IMR-90 (cell line): Measurements from ENCODE around the gene PEAK1. TPM values are rescaled to one million over a fixed set of nuclear protein-coding genes. Genes with fewer than 3 reads are reported as not detected.

ENCODE experiments used
- ATAC-seq: fragments of 200-7000 bp; cut with Tn5 transposase; 2 replicates; pipeline ENCODE4 v1.9.1; 2020; ENCODE audit warnings: low read depth, mild to moderate bottlenecking, moderate library complexity
- BruUV-seq: library from RNA; stranded (reverse); fragments of 400-500 nt; replicated peaks from 2 replicates; lab custom pipeline; 2021; lab: Mats Ljungman, UMichigan
- CTCF ChIA-PET: fragments of 300-600 bp; formaldehyde crosslinking; extraction: SDS; loops from one replicate; lab custom pipeline; 2021; ENCODE audit warnings: antibody characterized with exemption; lab: Yijun Ruan, JAX
- POLR2A ChIA-PET: fragments of 300-600 bp; sonication (Branson Sonifier 250); formaldehyde crosslinking; loops from one replicate; lab custom pipeline; 2022; ENCODE audit warnings: antibody characterized with exemption; ENCODE audit not compliant: unreplicated experiment; lab: Charles Lee
- DNase-seq: peaks from one replicate; pipeline ENCODE4 v3.0.0; 2013
- H2AFZ ChIP-seq: replicated peaks from 2 replicates; pipeline ENCODE3; 2013; ENCODE audit warnings: low read length, mild to moderate bottlenecking; ENCODE audit not compliant: poor library complexity
- H2AK5ac ChIP-seq: 2 replicates; pipeline ENCODE4 v1.6.1; 2013; ENCODE audit warnings: low read depth, low read length, inconsistent platforms
- H2AK9ac ChIP-seq: replicated peaks from 2 replicates; pipeline ENCODE3; 2013; ENCODE audit warnings: mild to moderate bottlenecking, low read depth, low read length, moderate library complexity; ENCODE audit not compliant: poor library complexity
- H2BK120ac ChIP-seq: 2 replicates; pipeline ENCODE4 v1.6.1; 2013; ENCODE audit warnings: low read depth, low read length, inconsistent platforms
- H2BK15ac ChIP-seq: 3 replicates; pipeline ENCODE4 v1.6.1; 2013; ENCODE audit warnings: low read depth, low read length, inconsistent platforms
- H2BK20ac ChIP-seq: 2 replicates; pipeline ENCODE4 v1.6.1; 2013; ENCODE audit warnings: low read depth, mild to moderate bottlenecking, inconsistent platforms, low read length, moderate library complexity
- H2BK5ac ChIP-seq: 2 replicates; pipeline ENCODE4 v1.6.1; 2013; ENCODE audit warnings: mild to moderate bottlenecking, low read depth, low read length, inconsistent platforms; ENCODE audit not compliant: poor library complexity, severe bottlenecking
- H3K14ac ChIP-seq: replicated peaks from 2 replicates; pipeline ENCODE4 v1.6.1; 2013; ENCODE audit warnings: low read depth, low read length, inconsistent platforms
- H3K18ac ChIP-seq: 2 replicates; pipeline ENCODE4 v1.6.1; 2013; ENCODE audit warnings: low read depth, low read length, control low read depth
- H3K23ac ChIP-seq: 2 replicates; pipeline ENCODE4 v1.6.1; 2013; ENCODE audit warnings: low read depth, low read length, inconsistent platforms
- H3K27ac ChIP-seq: 2 replicates; pipeline ENCODE4 v1.5.1; 2013; ENCODE audit warnings: mild to moderate bottlenecking, control low read depth, low read length; ENCODE audit not compliant: insufficient read depth
- H3K27me3 ChIP-seq: 2 replicates; pipeline ENCODE4 v1.6.1; 2013; ENCODE audit warnings: low read length; ENCODE audit not compliant: control insufficient read depth, insufficient read depth
- H3K36me3 ChIP-seq: 2 replicates; pipeline ENCODE4 v1.6.1; 2013; ENCODE audit warnings: low read length, mixed read lengths; ENCODE audit not compliant: control insufficient read depth, insufficient read depth
- H3K4ac ChIP-seq: 2 replicates; pipeline ENCODE4 v1.6.1; 2013; ENCODE audit warnings: low read depth, low read length, inconsistent platforms
- H3K4me1 ChIP-seq: 2 replicates; pipeline ENCODE4 v1.6.1; 2013; ENCODE audit warnings: low read length, mixed read lengths; ENCODE audit not compliant: control insufficient read depth, insufficient read depth
- H3K4me2 ChIP-seq: 2 replicates; pipeline ENCODE4 v1.6.1; 2013; ENCODE audit warnings: low read depth, mild to moderate bottlenecking, control low read depth, low read length, moderate library complexity
- H3K4me3 ChIP-seq: 2 replicates; pipeline ENCODE4 v1.5.1; 2013; ENCODE audit warnings: low read depth, mild to moderate bottlenecking, control low read depth, low read length, moderate library complexity; ENCODE audit not compliant: insufficient read depth
- H3K56ac ChIP-seq: 2 replicates; pipeline ENCODE4 v1.6.1; 2013; ENCODE audit warnings: low read length, inconsistent platforms; ENCODE audit not compliant: insufficient read depth; ENCODE audit errors: extremely low read depth
- H3K79me1 ChIP-seq, 2 experiments: 2 replicates each; pipeline ENCODE4 v1.6.1; 2013; ENCODE audit warnings: low read length in 2 of 2, inconsistent platforms in 1 of 2, low read depth in 1 of 2
- H3K9ac ChIP-seq: 2 replicates; pipeline ENCODE4 v1.6.1; 2013; ENCODE audit warnings: low read depth, low read length, control low read depth
- H3K9me1 ChIP-seq: 2 replicates; pipeline ENCODE4 v1.6.1; 2013; ENCODE audit warnings: low read length, inconsistent platforms; ENCODE audit not compliant: insufficient read depth
- H3K9me3 ChIP-seq: 2 replicates; pipeline ENCODE4 v1.6.1; 2013; ENCODE audit warnings: low read length; ENCODE audit not compliant: control insufficient read depth, insufficient read depth
- H4K20me1 ChIP-seq: 2 replicates; pipeline ENCODE4 v1.6.1; 2013; ENCODE audit warnings: low read length, inconsistent platforms; ENCODE audit not compliant: insufficient read depth
- H4K5ac ChIP-seq: 2 replicates; pipeline ENCODE4 v1.6.1; 2013; ENCODE audit warnings: mild to moderate bottlenecking, low read depth, low read length, control low read depth
- H4K8ac ChIP-seq, 2 experiments: 2 replicates each; pipeline ENCODE4 v1.6.1; 2013; ENCODE audit warnings: low read depth in 2 of 2, low read length in 2 of 2, control low read depth in 1 of 2, inconsistent platforms in 1 of 2
- H4K91ac ChIP-seq: 2 replicates; pipeline ENCODE4 v1.6.1; 2013; ENCODE audit warnings: low read depth, low read length, inconsistent platforms; ENCODE audit not compliant: insufficient read depth
- CEBPB ChIP-seq: IDR thresholded peaks from 2 replicates; pipeline ENCODE4 v1.6.1; 2012; ENCODE audit warnings: low read depth, low read length, improper control_type of control experiment
- FOS ChIP-seq: fragments of 150-350 bp; IDR thresholded peaks from 2 replicates; pipeline ENCODE4 v1.6.1; 2016; ENCODE audit warnings: low read depth, low read length
- MXI1 ChIP-seq: IDR thresholded peaks from 2 replicates; pipeline ENCODE4 v1.6.1; 2012; ENCODE audit warnings: low read depth, mild to moderate bottlenecking, low read length, moderate library complexity, borderline replicate concordance
- POLR2A ChIP-seq: IDR thresholded peaks from 2 replicates; pipeline ENCODE4 v1.6.1; 2012; ENCODE audit warnings: mild to moderate bottlenecking, low read depth, low read length
- RCOR1 ChIP-seq: IDR thresholded peaks from 2 replicates; pipeline ENCODE4 v1.6.1; 2012; ENCODE audit warnings: mild to moderate bottlenecking, low read length, improper control_type of control experiment; ENCODE audit not compliant: insufficient replicate concordance
- WGBS, 2 experiments: methylation state at CpG; one replicate each; pipeline versions ENCODE4 v1.1.5 to v1.1.7; 2013; ENCODE audit warnings: missing lambda C conversion rate in 2 of 2; ENCODE audit not compliant: insufficient read length in 1 of 2; ENCODE audit errors: extremely low coverage in 2 of 2; 5-methylcytosine and 5-hydroxymethylcytosine counted together
- dilution Hi-C: fragments of 300-500 bp; cut with HindIII; formaldehyde crosslinking; loops from one replicate; pipeline ENCODE4 v1.14.3; 2018; ENCODE audit warnings: low sequenced_read_pairs; ENCODE audit not compliant: unreplicated experiment
- in situ Hi-C: fragments of 300-500 bp; cut with MboI; formaldehyde crosslinking; loops from 3 replicates; pipeline ENCODE4 v1.14.3; 2019; ENCODE audit warnings: low sequenced_read_pairs, inconsistent platforms, mixed read lengths
- intact Hi-C: fragments of 100-400 bp; cut with micrococcal nuclease; formaldehyde crosslinking; loops from 2 replicates; pipeline ENCODE4 v1.10.0; 2022
- polyA plus RNA-seq, 3 experiments: library from polyadenylated mRNA; depleted of rRNA; stranded (reverse); fragments of >200 nt; gene quantifications; 2 replicates each; pipeline ENCODE4 v1.2.3, GENCODE V29; 2012; ENCODE audit warnings: low replicate concordance in 1 of 3
- total RNA-seq: library from RNA; depleted of rRNA; stranded (reverse); fragments of >200 nt; gene quantifications from 2 replicates; pipeline ENCODE4 v1.2.3, GENCODE V29; 2012
- TF ChIP-seq, protein P1 (sequence below): fragments of 150-350 bp; IDR thresholded peaks from 2 replicates; pipeline ENCODE4 v1.6.1; 2017; ENCODE audit warnings: mild to moderate bottlenecking, antibody characterized with exemption, low read length, low read depth
- TF ChIP-seq, protein P2 (sequence below): fragments of 150-350 bp; IDR thresholded peaks from 2 replicates; pipeline ENCODE4 v1.6.1; 2016; ENCODE audit warnings: low read depth, mild to moderate bottlenecking, low read length, moderate library complexity, borderline replicate concordance

Gene PEAK1
- total and polyA plus RNA-seq, 2 of the 4 experiments (the other 2 are of a cell fraction), result 21.5 to 43.9 TPM

DNA sequence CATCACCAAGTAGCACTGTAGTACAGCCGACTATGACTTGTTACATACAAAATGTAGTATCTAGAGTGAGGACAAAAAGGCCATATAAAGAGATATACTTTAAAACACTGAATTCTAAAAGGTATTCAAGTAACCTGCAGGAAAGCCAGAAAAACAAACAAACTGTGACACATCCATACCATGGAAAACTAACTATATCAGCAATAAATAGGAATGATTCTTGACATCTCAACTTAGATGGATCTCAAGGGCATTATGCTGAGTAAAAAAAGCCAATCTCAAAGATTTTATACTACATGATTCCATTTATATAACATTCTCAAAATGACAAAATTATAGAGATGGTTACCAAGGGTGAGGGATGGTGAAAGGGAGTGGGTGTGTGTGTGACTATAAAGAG, 143.0 kb downstream of the PEAK1 start:
- no peak for DNase-seq
- H3K4ac ChIP-seq, result no peak overlapping the region
- no peak overlapping the region for H3K56ac ChIP-seq
- no peak overlapping the region for H3K9ac ChIP-seq
- no peak overlapping the region for H4K5ac ChIP-seq
- H4K8ac ChIP-seq, result no peak overlapping the region
- no peak for ATAC-seq
- ChIA-PET CTCF (no interaction called here), POLR2A (no interaction called here)
- H2BK5ac ChIP-seq, result no peak overlapping the region
- dilution Hi-C loops (no loop called here), in situ Hi-C loops (no loop called here), intact Hi-C loops (no loop called here)
- no peak overlapping the region for H3K4me3 ChIP-seq
- peaks cover 11% of the 10 kb centered on the region; the same call in 1 of the 2 replicates for H4K20me1 ChIP-seq
- no peaks in the 10 kb centered on the region for H3K27me3 ChIP-seq
- no TSS peak for BruUV-seq
- no peaks in the 10 kb centered on the region for H3K9me3 ChIP-seq
- H3K23ac ChIP-seq, result no peak overlapping the region
- no peak overlapping the region for H4K91ac ChIP-seq
- no peak overlapping the region for H3K27ac ChIP-seq
- H2AFZ ChIP-seq, result no peak overlapping the region
- no peak overlapping the region for H3K4me2 ChIP-seq
- no peak overlapping the region for H3K18ac ChIP-seq
- H2AK5ac ChIP-seq, result no peak overlapping the region
- H3K9me1 ChIP-seq, result peaks cover 4% of the 10 kb centered on the region; the same call in 1 of the 2 replicates
- WGBS, 2 experiments, result no CpG with 5 or more reads among the region's 1 CpG
- H3K36me3 ChIP-seq, result peaks cover 10% of the 10 kb centered on the region
- H3K4me1 ChIP-seq, result no peaks in the 10 kb centered on the region
- H3K79me1 ChIP-seq, result peaks cover 9 to 40% of the 10 kb centered on the region in 2 experiments
- no peak overlapping the region for H2BK15ac ChIP-seq
- no peak overlapping the region for H2AK9ac ChIP-seq
- no peak overlapping the region for H2BK120ac ChIP-seq
- no peak for TF ChIP-seq POLR2A
- no peak for TF ChIP-seq CEBPB
- TF ChIP-seq RCOR1, result no peak
- TF ChIP-seq, protein P1, sequence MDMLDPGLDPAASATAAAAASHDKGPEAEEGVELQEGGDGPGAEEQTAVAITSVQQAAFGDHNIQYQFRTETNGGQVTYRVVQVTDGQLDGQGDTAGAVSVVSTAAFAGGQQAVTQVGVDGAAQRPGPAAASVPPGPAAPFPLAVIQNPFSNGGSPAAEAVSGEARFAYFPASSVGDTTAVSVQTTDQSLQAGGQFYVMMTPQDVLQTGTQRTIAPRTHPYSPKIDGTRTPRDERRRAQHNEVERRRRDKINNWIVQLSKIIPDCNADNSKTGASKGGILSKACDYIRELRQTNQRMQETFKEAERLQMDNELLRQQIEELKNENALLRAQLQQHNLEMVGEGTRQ, result no peak
- no peak for TF ChIP-seq FOS
- no peak for TF ChIP-seq MXI1
- TF ChIP-seq, protein P2, sequence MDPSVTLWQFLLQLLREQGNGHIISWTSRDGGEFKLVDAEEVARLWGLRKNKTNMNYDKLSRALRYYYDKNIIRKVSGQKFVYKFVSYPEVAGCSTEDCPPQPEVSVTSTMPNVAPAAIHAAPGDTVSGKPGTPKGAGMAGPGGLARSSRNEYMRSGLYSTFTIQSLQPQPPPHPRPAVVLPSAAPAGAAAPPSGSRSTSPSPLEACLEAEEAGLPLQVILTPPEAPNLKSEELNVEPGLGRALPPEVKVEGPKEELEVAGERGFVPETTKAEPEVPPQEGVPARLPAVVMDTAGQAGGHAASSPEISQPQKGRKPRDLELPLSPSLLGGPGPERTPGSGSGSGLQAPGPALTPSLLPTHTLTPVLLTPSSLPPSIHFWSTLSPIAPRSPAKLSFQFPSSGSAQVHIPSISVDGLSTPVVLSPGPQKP, result no peak
- H3K14ac ChIP-seq, result no peak overlapping the region
- H2BK20ac ChIP-seq, result no peak overlapping the region
